IMR-90 (cell line): ENCODE data around the gene TEX264. TPM values are rescaled to one million over a fixed set of nuclear protein-coding genes. Genes with fewer than 3 reads are reported as not detected.

Source experiments
- ATAC-seq: fragments of 200-7000 bp; cut with Tn5 transposase; 2 replicates; pipeline ENCODE4 v1.9.1; 2020; ENCODE audit warnings: low read depth, mild to moderate bottlenecking, moderate library complexity
- BruUV-seq: library from RNA; stranded (reverse); fragments of 400-500 nt; replicated peaks from 2 replicates; lab custom pipeline; 2021; lab: Mats Ljungman, UMichigan
- CTCF ChIA-PET: fragments of 300-600 bp; formaldehyde crosslinking; extraction: SDS; loops from one replicate; lab custom pipeline; 2021; ENCODE audit warnings: antibody characterized with exemption; lab: Yijun Ruan, JAX
- POLR2A ChIA-PET: fragments of 300-600 bp; sonication (Branson Sonifier 250); formaldehyde crosslinking; loops from one replicate; lab custom pipeline; 2022; ENCODE audit warnings: antibody characterized with exemption; ENCODE audit not compliant: unreplicated experiment; lab: Charles Lee
- DNase-seq: peaks from one replicate; pipeline ENCODE4 v3.0.0; 2013
- H2AFZ ChIP-seq: replicated peaks from 2 replicates; pipeline ENCODE3; 2013; ENCODE audit warnings: low read length, mild to moderate bottlenecking; ENCODE audit not compliant: poor library complexity
- H2AK5ac ChIP-seq: 2 replicates; pipeline ENCODE4 v1.6.1; 2013; ENCODE audit warnings: low read depth, low read length, inconsistent platforms
- H2AK9ac ChIP-seq: replicated peaks from 2 replicates; pipeline ENCODE3; 2013; ENCODE audit warnings: mild to moderate bottlenecking, low read depth, low read length, moderate library complexity; ENCODE audit not compliant: poor library complexity
- H2BK120ac ChIP-seq: 2 replicates; pipeline ENCODE4 v1.6.1; 2013; ENCODE audit warnings: low read depth, low read length, inconsistent platforms
- H2BK15ac ChIP-seq: 3 replicates; pipeline ENCODE4 v1.6.1; 2013; ENCODE audit warnings: low read depth, low read length, inconsistent platforms
- H2BK20ac ChIP-seq: 2 replicates; pipeline ENCODE4 v1.6.1; 2013; ENCODE audit warnings: low read depth, mild to moderate bottlenecking, inconsistent platforms, low read length, moderate library complexity
- H2BK5ac ChIP-seq: 2 replicates; pipeline ENCODE4 v1.6.1; 2013; ENCODE audit warnings: mild to moderate bottlenecking, low read depth, low read length, inconsistent platforms; ENCODE audit not compliant: poor library complexity, severe bottlenecking
- H3K14ac ChIP-seq: replicated peaks from 2 replicates; pipeline ENCODE4 v1.6.1; 2013; ENCODE audit warnings: low read depth, low read length, inconsistent platforms
- H3K18ac ChIP-seq: 2 replicates; pipeline ENCODE4 v1.6.1; 2013; ENCODE audit warnings: low read depth, low read length, control low read depth
- H3K23ac ChIP-seq: 2 replicates; pipeline ENCODE4 v1.6.1; 2013; ENCODE audit warnings: low read depth, low read length, inconsistent platforms
- H3K27ac ChIP-seq: 2 replicates; pipeline ENCODE4 v1.5.1; 2013; ENCODE audit warnings: mild to moderate bottlenecking, control low read depth, low read length; ENCODE audit not compliant: insufficient read depth
- H3K27me3 ChIP-seq: 2 replicates; pipeline ENCODE4 v1.6.1; 2013; ENCODE audit warnings: low read length; ENCODE audit not compliant: control insufficient read depth, insufficient read depth
- H3K36me3 ChIP-seq: 2 replicates; pipeline ENCODE4 v1.6.1; 2013; ENCODE audit warnings: low read length, mixed read lengths; ENCODE audit not compliant: control insufficient read depth, insufficient read depth
- H3K4ac ChIP-seq: 2 replicates; pipeline ENCODE4 v1.6.1; 2013; ENCODE audit warnings: low read depth, low read length, inconsistent platforms
- H3K4me1 ChIP-seq: 2 replicates; pipeline ENCODE4 v1.6.1; 2013; ENCODE audit warnings: low read length, mixed read lengths; ENCODE audit not compliant: control insufficient read depth, insufficient read depth
- H3K4me2 ChIP-seq: 2 replicates; pipeline ENCODE4 v1.6.1; 2013; ENCODE audit warnings: low read depth, mild to moderate bottlenecking, control low read depth, low read length, moderate library complexity
- H3K4me3 ChIP-seq: 2 replicates; pipeline ENCODE4 v1.5.1; 2013; ENCODE audit warnings: low read depth, mild to moderate bottlenecking, control low read depth, low read length, moderate library complexity; ENCODE audit not compliant: insufficient read depth
- H3K56ac ChIP-seq: 2 replicates; pipeline ENCODE4 v1.6.1; 2013; ENCODE audit warnings: low read length, inconsistent platforms; ENCODE audit not compliant: insufficient read depth; ENCODE audit errors: extremely low read depth
- H3K79me1 ChIP-seq, 2 experiments: 2 replicates each; pipeline ENCODE4 v1.6.1; 2013; ENCODE audit warnings: low read length in 2 of 2, inconsistent platforms in 1 of 2, low read depth in 1 of 2
- H3K9ac ChIP-seq: 2 replicates; pipeline ENCODE4 v1.6.1; 2013; ENCODE audit warnings: low read depth, low read length, control low read depth
- H3K9me1 ChIP-seq: 2 replicates; pipeline ENCODE4 v1.6.1; 2013; ENCODE audit warnings: low read length, inconsistent platforms; ENCODE audit not compliant: insufficient read depth
- H3K9me3 ChIP-seq: 2 replicates; pipeline ENCODE4 v1.6.1; 2013; ENCODE audit warnings: low read length; ENCODE audit not compliant: control insufficient read depth, insufficient read depth
- H4K20me1 ChIP-seq: 2 replicates; pipeline ENCODE4 v1.6.1; 2013; ENCODE audit warnings: low read length, inconsistent platforms; ENCODE audit not compliant: insufficient read depth
- H4K5ac ChIP-seq: 2 replicates; pipeline ENCODE4 v1.6.1; 2013; ENCODE audit warnings: mild to moderate bottlenecking, low read depth, low read length, control low read depth
- H4K8ac ChIP-seq, 2 experiments: 2 replicates each; pipeline ENCODE4 v1.6.1; 2013; ENCODE audit warnings: low read depth in 2 of 2, low read length in 2 of 2, control low read depth in 1 of 2, inconsistent platforms in 1 of 2
- H4K91ac ChIP-seq: 2 replicates; pipeline ENCODE4 v1.6.1; 2013; ENCODE audit warnings: low read depth, low read length, inconsistent platforms; ENCODE audit not compliant: insufficient read depth
- BHLHE40 ChIP-seq: fragments of 150-350 bp; IDR thresholded peaks from 2 replicates; pipeline ENCODE4 v1.6.1; 2016; ENCODE audit warnings: mild to moderate bottlenecking, low read depth, low read length
- CHD1 ChIP-seq: IDR thresholded peaks from 2 replicates; pipeline ENCODE4 v1.6.1; 2012; ENCODE audit warnings: low read depth, low read length, improper control_type of control experiment
- CTCF ChIP-seq: conservative IDR thresholded peaks from 2 replicates; pipeline ENCODE4 v1.5.1; 2012; ENCODE audit warnings: mild to moderate bottlenecking, low read depth, low read length, improper control_type of control experiment
- MAFK ChIP-seq: IDR thresholded peaks from 2 replicates; pipeline ENCODE4 v1.6.1; 2012; ENCODE audit warnings: low read depth, low read length, improper control_type of control experiment
- WGBS, 2 experiments: methylation state at CpG; one replicate each; pipeline versions ENCODE4 v1.1.5 to v1.1.7; 2013; ENCODE audit warnings: missing lambda C conversion rate in 2 of 2; ENCODE audit not compliant: insufficient read length in 1 of 2; ENCODE audit errors: extremely low coverage in 2 of 2; 5-methylcytosine and 5-hydroxymethylcytosine counted together
- dilution Hi-C: fragments of 300-500 bp; cut with HindIII; formaldehyde crosslinking; loops from one replicate; pipeline ENCODE4 v1.14.3; 2018; ENCODE audit warnings: low sequenced_read_pairs; ENCODE audit not compliant: unreplicated experiment
- in situ Hi-C: fragments of 300-500 bp; cut with MboI; formaldehyde crosslinking; loops from 3 replicates; pipeline ENCODE4 v1.14.3; 2019; ENCODE audit warnings: low sequenced_read_pairs, inconsistent platforms, mixed read lengths
- intact Hi-C: fragments of 100-400 bp; cut with micrococcal nuclease; formaldehyde crosslinking; loops from 2 replicates; pipeline ENCODE4 v1.10.0; 2022
- polyA plus RNA-seq, 3 experiments: library from polyadenylated mRNA; depleted of rRNA; stranded (reverse); fragments of >200 nt; gene quantifications; 2 replicates each; pipeline ENCODE4 v1.2.3, GENCODE V29; 2012; ENCODE audit warnings: low replicate concordance in 1 of 3
- total RNA-seq: library from RNA; depleted of rRNA; stranded (reverse); fragments of >200 nt; gene quantifications from 2 replicates; pipeline ENCODE4 v1.2.3, GENCODE V29; 2012

The TEX264 gene
- total and polyA plus RNA-seq, 2 of the 4 experiments (the other 2 are of a cell fraction): 30.3 to 45.0 TPM

GRCh38 chr3:51706021-51706485 is 35.0 kb downstream of the TEX264 start:
- CTCF ChIA-PET: no interaction called here
- no TSS peak for BruUV-seq

More at GRCh38 chr3:51706021-51706485, 35.0 kb downstream of the TEX264 start:
- H3K18ac ChIP-seq: no peak overlapping the region
- H4K5ac ChIP-seq: no peak overlapping the region
- no peak overlapping the region for H3K27ac ChIP-seq
- H3K9me1 ChIP-seq: peaks cover 3% of the 10 kb centered on the region; the same call in 1 of the 2 replicates
- H2AK9ac ChIP-seq: no peak overlapping the region
- no peak overlapping the region for H2BK5ac ChIP-seq
- WGBS, 2 experiments: no CpG with 5 or more reads among the region's 3 CpGs
- no peak overlapping the region for H4K8ac ChIP-seq
- H2BK15ac ChIP-seq: no peak overlapping the region
- H3K79me1 ChIP-seq: no peaks in the 10 kb centered on the region
- no peak overlapping the region for H2BK20ac ChIP-seq
- no peak overlapping the region for H3K56ac ChIP-seq
- POLR2A ChIA-PET: interaction anchor here (0.6 kb wide), 1 partner anchor 756 kb away, joined by 4 read pairs; no protein-coding TSS in a partner anchor
- H3K9me3 ChIP-seq: no peaks in the 10 kb centered on the region
- ATAC-seq (no peak), DNase-seq (no peak)
- H2AFZ ChIP-seq: peak overlapping the region; percentile 46
- no peak overlapping the region for H4K91ac ChIP-seq
- no peak overlapping the region for H3K9ac ChIP-seq
- dilution Hi-C loops (no loop called here), intact Hi-C loops (no loop called here), in situ Hi-C loops (no loop called here)
- no peak overlapping the region for H3K4me2 ChIP-seq
- peaks cover 15% of the 10 kb centered on the region; the same call in 1 of the 2 replicates for H3K27me3 ChIP-seq
- no peak overlapping the region for H3K4me3 ChIP-seq
- peaks cover 4% of the 10 kb centered on the region; the same call in 1 of the 2 replicates for H3K36me3 ChIP-seq
- H3K14ac ChIP-seq: no peak overlapping the region
- H3K4ac ChIP-seq: no peak overlapping the region
- H2BK120ac ChIP-seq: no peak overlapping the region
- no peak overlapping the region for H3K23ac ChIP-seq
- H3K4me1 ChIP-seq: no peaks in the 10 kb centered on the region
- TF ChIP-seq MAFK: no peak
- no peak for TF ChIP-seq BHLHE40
- TF ChIP-seq CTCF: no peak
- no peak for TF ChIP-seq CHD1
- peaks cover 21% of the 10 kb centered on the region for H4K20me1 ChIP-seq
- H2AK5ac ChIP-seq: no peak overlapping the region
